OCI-LY7 (cell line): ENCODE results near the gene ARMH2. TPM values are rescaled to one million over a fixed set of nuclear protein-coding genes. Genes with fewer than 3 reads are reported as not detected.

ENCODE experiments used
- BruUV-seq: library from RNA; stranded (reverse); fragments of 400-500 nt; replicated peaks from 2 replicates; lab custom pipeline; 2021; lab: Mats Ljungman, UMichigan
- CTCF ChIA-PET: fragments of 300-600 bp; sonication (Branson Sonifier 250); formaldehyde crosslinking; loops from one replicate; lab custom pipeline; 2022; ENCODE audit warnings: antibody characterized with exemption; ENCODE audit not compliant: unreplicated experiment; lab: Charles Lee
- POLR2A ChIA-PET: fragments of 300-600 bp; sonication (Branson Sonifier 250); formaldehyde crosslinking; loops from one replicate; lab custom pipeline; 2022; ENCODE audit warnings: antibody characterized with exemption; lab: Charles Lee
- DNase-seq: peaks from one replicate; pipeline ENCODE4 v3.0.0-alpha.2; 2015; ENCODE audit warnings: low spot score
- H2AFZ ChIP-seq: fragments of 200-600 bp; sonication (generic), shearing (Covaris generic); 2 replicates; pipeline ENCODE4 v1.6.1; 2014; ENCODE audit warnings: mild to moderate bottlenecking, antibody characterized with exemption, low read length, moderate library complexity
- H3K27ac ChIP-seq: fragments of 200-600 bp; sonication (generic); 2 replicates; pipeline ENCODE4 v1.5.1; 2014; ENCODE audit warnings: mixed run types, low read depth, mild to moderate bottlenecking, moderate library complexity, low read length, inconsistent platforms; ENCODE audit not compliant: poor library complexity, severe bottlenecking
- H3K36me3 ChIP-seq: fragments of 200-600 bp; sonication (generic); 2 replicates; pipeline ENCODE4 v1.6.1; 2014; ENCODE audit warnings: mild to moderate bottlenecking, antibody characterized with exemption, low read length, moderate library complexity, mixed read lengths; ENCODE audit not compliant: insufficient read depth
- H3K4me1 ChIP-seq: fragments of 200-600 bp; sonication (generic); 2 replicates; pipeline ENCODE4 v1.5.1; 2014; ENCODE audit warnings: mild to moderate bottlenecking, low read length; ENCODE audit not compliant: insufficient read depth, poor library complexity, severe bottlenecking
- H3K4me2 ChIP-seq: fragments of 200-600 bp; sonication (generic); 2 replicates; pipeline ENCODE4 v1.6.1; 2014; ENCODE audit warnings: mild to moderate bottlenecking, low read length
- H3K4me3 ChIP-seq: fragments of 200-600 bp; sonication (generic); 2 replicates; pipeline ENCODE4 v1.5.1; 2014; ENCODE audit warnings: mild to moderate bottlenecking, low read depth, low read length; ENCODE audit not compliant: poor library complexity, severe bottlenecking
- H3K79me2 ChIP-seq: fragments of 200-600 bp; sonication (generic); 2 replicates; pipeline ENCODE4 v1.6.1; 2016; ENCODE audit warnings: low read depth, mild to moderate bottlenecking, low read length, moderate library complexity, mixed read lengths; ENCODE audit not compliant: insufficient read depth
- H3K9me2 ChIP-seq: fragments of 200-600 bp; sonication (generic); 2 replicates; pipeline ENCODE4 v1.6.1; 2016; ENCODE audit warnings: mild to moderate bottlenecking, low read length, mixed read lengths; ENCODE audit not compliant: insufficient read depth
- H3K9me3 ChIP-seq: fragments of 200-600 bp; sonication (generic); 2 replicates; pipeline ENCODE4 v1.6.1; 2014; ENCODE audit warnings: mild to moderate bottlenecking, mixed run types, low read length, mixed read lengths
- H4K20me1 ChIP-seq: fragments of 200-600 bp; sonication (generic); 2 replicates; pipeline ENCODE4 v1.6.1; 2014; ENCODE audit warnings: mild to moderate bottlenecking, antibody characterized with exemption, low read length, moderate library complexity, mixed read lengths; ENCODE audit not compliant: insufficient read depth
- EZH2phosphoT487 ChIP-seq: fragments of 200-600 bp; sonication (generic); IDR thresholded peaks from 2 replicates; pipeline ENCODE4 v1.6.1; 2018; ENCODE audit warnings: low read depth, borderline replicate concordance, mild to moderate bottlenecking, mixed run types, antibody characterized with exemption, low read length, moderate library complexity, mixed read lengths
- intact Hi-C: fragments of 100-400 bp; cut with micrococcal nuclease; formaldehyde crosslinking; loops from one replicate; pipeline ENCODE4 v1.10.0; 2022; ENCODE audit not compliant: unreplicated experiment
- total RNA-seq, 2 experiments: library from RNA; depleted of rRNA in 1 of 2; stranded (reverse); fragments of >200 nt in 1 of 2; shearing (Covaris generic) in 1 of 2; gene quantifications; 2 replicates each; pipeline ENCODE4 v1.2.3, GENCODE V29; 2014 to 2022
- TF ChIP-seq, protein P1 (sequence below): fragments of 200-600 bp; sonication (generic); conservative IDR thresholded peaks from 2 replicates; pipeline ENCODE4 v1.5.1; 2014; ENCODE audit warnings: mild to moderate bottlenecking, antibody characterized with exemption, low read length, moderate library complexity, mixed read lengths

ARMH2 gene
- total RNA-seq, 2 experiments from 2014 or later = not detected

DNA sequence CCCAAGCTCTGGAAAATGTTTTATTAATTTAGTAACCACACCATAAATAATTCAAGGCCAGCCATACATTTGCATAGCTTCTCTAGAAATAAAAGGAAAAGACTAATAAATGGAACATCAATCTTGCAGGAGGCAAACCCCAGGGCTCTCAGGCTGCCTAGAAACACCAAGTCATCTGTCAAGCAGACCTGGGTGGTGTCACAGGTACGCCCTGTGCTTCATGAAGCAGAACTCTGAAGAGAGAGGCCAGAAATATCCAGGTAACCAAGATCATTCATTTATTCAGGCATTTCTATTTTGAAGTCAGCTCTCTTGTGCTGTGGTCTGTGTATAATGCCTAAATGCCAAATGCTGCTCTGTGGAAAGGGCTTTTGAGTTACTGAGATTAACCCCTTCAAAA lies 45.3 kb upstream of the ARMH2 start:
- no peaks in the 10 kb centered on the region for H4K20me1 ChIP-seq
- no peak for DNase-seq
- H2AFZ ChIP-seq = no peak overlapping the region
- H3K9me3 ChIP-seq = no peaks in the 10 kb centered on the region
- no TSS peak for BruUV-seq
- TF ChIP-seq, protein P1, sequence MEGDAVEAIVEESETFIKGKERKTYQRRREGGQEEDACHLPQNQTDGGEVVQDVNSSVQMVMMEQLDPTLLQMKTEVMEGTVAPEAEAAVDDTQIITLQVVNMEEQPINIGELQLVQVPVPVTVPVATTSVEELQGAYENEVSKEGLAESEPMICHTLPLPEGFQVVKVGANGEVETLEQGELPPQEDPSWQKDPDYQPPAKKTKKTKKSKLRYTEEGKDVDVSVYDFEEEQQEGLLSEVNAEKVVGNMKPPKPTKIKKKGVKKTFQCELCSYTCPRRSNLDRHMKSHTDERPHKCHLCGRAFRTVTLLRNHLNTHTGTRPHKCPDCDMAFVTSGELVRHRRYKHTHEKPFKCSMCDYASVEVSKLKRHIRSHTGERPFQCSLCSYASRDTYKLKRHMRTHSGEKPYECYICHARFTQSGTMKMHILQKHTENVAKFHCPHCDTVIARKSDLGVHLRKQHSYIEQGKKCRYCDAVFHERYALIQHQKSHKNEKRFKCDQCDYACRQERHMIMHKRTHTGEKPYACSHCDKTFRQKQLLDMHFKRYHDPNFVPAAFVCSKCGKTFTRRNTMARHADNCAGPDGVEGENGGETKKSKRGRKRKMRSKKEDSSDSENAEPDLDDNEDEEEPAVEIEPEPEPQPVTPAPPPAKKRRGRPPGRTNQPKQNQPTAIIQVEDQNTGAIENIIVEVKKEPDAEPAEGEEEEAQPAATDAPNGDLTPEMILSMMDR = no peak
- TF ChIP-seq EZH2phosphoT487 = no peak
- H3K79me2 ChIP-seq = no peaks in the 10 kb centered on the region
- H3K36me3 ChIP-seq = peaks cover 77% of the 10 kb centered on the region
- H3K9me2 ChIP-seq = no peaks in the 10 kb centered on the region
- H3K4me1 ChIP-seq = no peaks in the 10 kb centered on the region
- no peak overlapping the region for H3K4me3 ChIP-seq
- no peak overlapping the region for H3K4me2 ChIP-seq
- intact Hi-C loops = no loop called here
- H3K27ac ChIP-seq = no peak overlapping the region
- CTCF ChIA-PET = no interaction called here
- POLR2A ChIA-PET = interaction anchor here (0.6 to 1.4 kb wide), 6 partner anchors 47 to 182 kb away, joined by 3 to 4 read pairs (median 3); no protein-coding TSS in a partner anchor

DNA sequence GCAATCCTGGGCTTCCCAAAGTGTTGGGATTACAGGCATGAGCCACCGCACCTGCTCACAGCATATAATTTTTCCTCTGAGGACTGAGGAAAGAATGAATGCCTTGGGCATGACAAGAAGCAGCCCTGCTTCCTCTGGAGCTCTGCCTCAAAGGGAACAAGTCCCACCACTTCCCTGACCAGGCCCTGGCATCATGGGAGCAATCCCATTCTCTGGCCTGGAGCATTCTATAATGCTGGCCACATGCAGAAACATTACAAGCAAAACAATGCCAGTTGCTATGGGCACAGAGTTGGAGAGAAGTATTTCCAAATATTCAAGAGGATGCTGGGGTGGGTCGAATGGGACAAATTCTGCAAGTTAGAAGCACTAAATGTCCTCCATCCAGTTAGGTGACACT lies 41.5 kb upstream of the ARMH2 start:
- no peaks in the 10 kb centered on the region for H3K79me2 ChIP-seq
- no peaks in the 10 kb centered on the region for H3K9me3 ChIP-seq
- H3K4me1 ChIP-seq = no peaks in the 10 kb centered on the region
- DNase-seq = no peak
- no peaks in the 10 kb centered on the region for H4K20me1 ChIP-seq
- ChIA-PET POLR2A (no interaction called here), CTCF (no interaction called here)
- no peak overlapping the region for H3K4me2 ChIP-seq
- no TSS peak for BruUV-seq
- H3K9me2 ChIP-seq = no peaks in the 10 kb centered on the region
- peaks cover 51% of the 10 kb centered on the region for H3K36me3 ChIP-seq
- no peak overlapping the region for H3K27ac ChIP-seq
- intact Hi-C loops = no loop called here
- no peak overlapping the region for H2AFZ ChIP-seq
- H3K4me3 ChIP-seq = no peak overlapping the region
- TF ChIP-seq EZH2phosphoT487 = no peak
- TF ChIP-seq, protein P1 = no peak

DNA sequence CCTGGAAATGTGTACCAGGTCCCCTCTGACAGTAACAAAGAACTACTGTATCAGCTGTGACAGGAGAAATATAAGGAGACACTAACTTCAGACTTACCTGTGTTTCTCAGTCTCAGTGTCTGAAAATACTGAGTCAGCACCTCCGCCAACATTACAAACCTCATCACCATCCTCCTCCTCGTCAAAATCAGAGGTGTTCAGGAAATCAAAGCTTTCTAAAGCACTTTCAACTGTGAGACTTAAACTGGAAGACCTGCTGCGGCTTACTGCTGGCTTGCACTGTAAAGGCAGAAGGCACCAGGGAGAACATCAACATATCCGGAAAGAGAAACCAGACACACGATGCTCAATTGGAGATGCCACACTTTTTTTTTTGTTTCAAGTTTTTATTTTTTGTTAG lies 40.3 kb upstream of the ARMH2 start:
- no peaks in the 10 kb centered on the region for H3K4me1 ChIP-seq
- no peak overlapping the region for H2AFZ ChIP-seq
- intact Hi-C loops = no loop called here
- no peak for TF ChIP-seq EZH2phosphoT487
- TF ChIP-seq, protein P1 = no peak
- no peak for DNase-seq
- H3K9me2 ChIP-seq = no peaks in the 10 kb centered on the region
- peaks cover 41% of the 10 kb centered on the region for H3K36me3 ChIP-seq
- ChIA-PET CTCF (no interaction called here), POLR2A (no interaction called here)
- no peak overlapping the region for H3K4me2 ChIP-seq
- no peaks in the 10 kb centered on the region for H3K9me3 ChIP-seq
- BruUV-seq = no TSS peak
- H3K79me2 ChIP-seq = no peaks in the 10 kb centered on the region
- H3K4me3 ChIP-seq = no peak overlapping the region
- no peak overlapping the region for H3K27ac ChIP-seq
- H4K20me1 ChIP-seq = no peaks in the 10 kb centered on the region
